SU-DHL-6 (cell line): ENCODE data around the gene DSTYK.

Experiments
- H2AFZ ChIP-seq: fragments of 200-600 bp; sonication (generic); 2 replicates; pipeline ENCODE4 v1.6.1; 2014; ENCODE audit warnings: low read depth, mild to moderate bottlenecking, moderate library complexity, mixed read lengths, antibody characterized with exemption, low read length; ENCODE audit not compliant: severe bottlenecking
- H3F3A ChIP-seq: fragments of 200-600 bp; shearing (Covaris generic); 2 replicates; pipeline ENCODE4 v1.6.0; 2016; ENCODE audit warnings: antibody characterized with exemption, mild to moderate bottlenecking; ENCODE audit not compliant: insufficient read depth
- H3K27ac ChIP-seq: fragments of 200-600 bp; sonication (generic); 2 replicates; pipeline ENCODE4 v1.5.1; 2016; ENCODE audit warnings: low read depth, mild to moderate bottlenecking, low read length, moderate library complexity, mixed read lengths
- H3K27me3 ChIP-seq: fragments of 200-600 bp; sonication (generic), shearing (Covaris generic); 2 replicates; pipeline ENCODE4 v1.6.0; 2014; ENCODE audit warnings: mild to moderate bottlenecking, low read length
- H3K36me3 ChIP-seq: fragments of 200-600 bp; sonication (generic); 2 replicates; pipeline ENCODE4 v1.6.1; 2014; ENCODE audit warnings: mild to moderate bottlenecking, low read length, mixed read lengths
- H3K4me2 ChIP-seq: fragments of 300-600, 200-600 bp; shearing (Covaris generic), sonication (generic); 2 replicates; pipeline ENCODE4 v1.6.0; 2014; ENCODE audit warnings: low read length, low read depth, mild to moderate bottlenecking; ENCODE audit not compliant: poor library complexity, severe bottlenecking
- H3K4me3 ChIP-seq: fragments of 200-600 bp; sonication (generic); 2 replicates; pipeline ENCODE4 v1.5.1; 2014; ENCODE audit warnings: antibody characterized with exemption, low read length, mild to moderate bottlenecking, mixed read lengths; ENCODE audit not compliant: insufficient read depth, poor library complexity, severe bottlenecking
- H3K79me2 ChIP-seq: fragments of 200-600 bp; sonication (generic); 2 replicates; pipeline ENCODE4 v1.6.1; 2014; ENCODE audit warnings: mild to moderate bottlenecking, low read length, moderate library complexity; ENCODE audit not compliant: insufficient read depth
- H3K9ac ChIP-seq: fragments of 200-600 bp; sonication (generic); 2 replicates; pipeline ENCODE4 v1.7.0; 2014; ENCODE audit warnings: mild to moderate bottlenecking, low read length
- H3K9me2 ChIP-seq: fragments of 200-600 bp; sonication (generic); replicated peaks from 2 replicates; pipeline ENCODE4 v1.6.1; 2014; ENCODE audit warnings: low read length; ENCODE audit not compliant: insufficient read depth
- H3K9me3 ChIP-seq: fragments of 200-600 bp; sonication (generic); 2 replicates; pipeline ENCODE4 v1.6.1; 2014; ENCODE audit warnings: low read length, mixed read lengths; ENCODE audit not compliant: insufficient read depth
- H4K20me1 ChIP-seq: fragments of 200-600 bp; sonication (generic); 2 replicates; pipeline ENCODE4 v1.6.1; 2014; ENCODE audit warnings: low read depth, mild to moderate bottlenecking, antibody characterized with exemption, low read length, moderate library complexity, mixed read lengths
- EZH2phosphoT487 ChIP-seq: fragments of 200-600 bp; sonication (generic), shearing (Covaris generic); conservative IDR thresholded peaks from 2 replicates; pipeline ENCODE4 v1.6.1; 2018; ENCODE audit warnings: mild to moderate bottlenecking, antibody characterized with exemption, low read length, moderate library complexity, mixed read lengths
- TF ChIP-seq, protein P1 (sequence below): fragments of 200-600 bp; sonication (generic); IDR thresholded peaks from one replicate; pipeline ENCODE4 v1.5.1; 2017; ENCODE audit warnings: antibody characterized with exemption, mild to moderate bottlenecking, low read length, moderate library complexity; ENCODE audit not compliant: insufficient read depth, poor library complexity, severe bottlenecking

Gene DSTYK

DNA sequence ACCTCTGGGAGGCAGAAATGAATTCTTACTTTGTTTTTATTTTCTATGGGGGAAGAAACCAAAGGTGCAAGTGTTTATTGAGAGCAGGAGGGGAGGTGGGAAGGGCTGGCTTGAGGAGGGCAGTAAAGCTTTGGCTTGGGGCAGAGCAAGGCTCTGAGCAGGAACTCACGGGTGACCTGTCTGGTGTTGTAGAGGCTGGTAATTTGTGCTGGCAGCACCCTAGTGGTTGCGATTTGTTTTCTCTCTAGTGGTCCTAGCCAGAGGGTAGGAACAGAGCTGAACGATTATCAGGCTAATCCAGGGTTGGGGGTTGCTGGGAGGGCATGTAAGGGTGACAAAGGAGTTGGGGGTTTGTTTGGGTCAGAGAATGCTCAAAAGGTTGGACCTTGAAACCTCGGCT lies 32.9 kb upstream of the DSTYK start:
- Histone ChIP-seq H3K4me2 (no peak overlapping the region), H2AFZ (no peak overlapping the region), H3K79me2 (no peaks in the 10 kb centered on the region), H4K20me1 (no peaks in the 10 kb centered on the region), H3K36me3 (no peaks in the 10 kb centered on the region), H3K9me3 (no peaks in the 10 kb centered on the region), H3K27ac (no peak overlapping the region), H3K27me3 (no peaks in the 10 kb centered on the region), H3K4me3 (no peak overlapping the region), H3K9ac (no peak overlapping the region), H3K9me2 (no peaks in the 10 kb centered on the region), H3F3A (no peaks in the 10 kb centered on the region)
- TF ChIP-seq, protein P1, sequence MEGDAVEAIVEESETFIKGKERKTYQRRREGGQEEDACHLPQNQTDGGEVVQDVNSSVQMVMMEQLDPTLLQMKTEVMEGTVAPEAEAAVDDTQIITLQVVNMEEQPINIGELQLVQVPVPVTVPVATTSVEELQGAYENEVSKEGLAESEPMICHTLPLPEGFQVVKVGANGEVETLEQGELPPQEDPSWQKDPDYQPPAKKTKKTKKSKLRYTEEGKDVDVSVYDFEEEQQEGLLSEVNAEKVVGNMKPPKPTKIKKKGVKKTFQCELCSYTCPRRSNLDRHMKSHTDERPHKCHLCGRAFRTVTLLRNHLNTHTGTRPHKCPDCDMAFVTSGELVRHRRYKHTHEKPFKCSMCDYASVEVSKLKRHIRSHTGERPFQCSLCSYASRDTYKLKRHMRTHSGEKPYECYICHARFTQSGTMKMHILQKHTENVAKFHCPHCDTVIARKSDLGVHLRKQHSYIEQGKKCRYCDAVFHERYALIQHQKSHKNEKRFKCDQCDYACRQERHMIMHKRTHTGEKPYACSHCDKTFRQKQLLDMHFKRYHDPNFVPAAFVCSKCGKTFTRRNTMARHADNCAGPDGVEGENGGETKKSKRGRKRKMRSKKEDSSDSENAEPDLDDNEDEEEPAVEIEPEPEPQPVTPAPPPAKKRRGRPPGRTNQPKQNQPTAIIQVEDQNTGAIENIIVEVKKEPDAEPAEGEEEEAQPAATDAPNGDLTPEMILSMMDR: no peak
- no peak for TF ChIP-seq EZH2phosphoT487

- H3F3A ChIP-seq: no peaks in the 10 kb centered on the region
- H4K20me1 ChIP-seq: no peaks in the 10 kb centered on the region
- no peak for TF ChIP-seq EZH2phosphoT487
- TF ChIP-seq, protein P1: no peak
- H3K9me3 ChIP-seq: no peaks in the 10 kb centered on the region
- no peaks in the 10 kb centered on the region for H3K27me3 ChIP-seq
- no peak overlapping the region for H2AFZ ChIP-seq
- no peaks in the 10 kb centered on the region for H3K36me3 ChIP-seq
- H3K9ac ChIP-seq: no peak overlapping the region
- H3K9me2 ChIP-seq: no peaks in the 10 kb centered on the region
- no peaks in the 10 kb centered on the region for H3K79me2 ChIP-seq
- no peak overlapping the region for H3K4me2 ChIP-seq
- no peak overlapping the region for H3K4me3 ChIP-seq
- H3K27ac ChIP-seq: no peak overlapping the region
These were observed 32.1 kb upstream of the DSTYK start for GRCh38 chr1:205243350-205244191.

GRCh38 chr1:205241366-205242030 lies 30.0 kb upstream of the DSTYK start:
- no peaks in the 10 kb centered on the region for H3F3A ChIP-seq
- H3K79me2 ChIP-seq: no peaks in the 10 kb centered on the region
- TF ChIP-seq EZH2phosphoT487: no peak
- TF ChIP-seq, protein P1: no peak
- H3K27me3 ChIP-seq: no peaks in the 10 kb centered on the region
- H3K27ac ChIP-seq: no peak overlapping the region
- no peak overlapping the region for H3K4me2 ChIP-seq
- H3K4me3 ChIP-seq: no peak overlapping the region
- no peak overlapping the region for H2AFZ ChIP-seq
- H3K9me3 ChIP-seq: no peaks in the 10 kb centered on the region
- H4K20me1 ChIP-seq: no peaks in the 10 kb centered on the region
- H3K9ac ChIP-seq: no peak overlapping the region
- no peaks in the 10 kb centered on the region for H3K36me3 ChIP-seq
- H3K9me2 ChIP-seq: no peaks in the 10 kb centered on the region
